Inferior parietal cortex (tissue), 1 donor: ENCODE measurements around the gene DCHS1.
A peak's percentile ranks its signal among the peaks of the same experiment; 100 is the strongest.

Experiments used
- DNase-seq: peaks from one replicate; pipeline ENCODE4 v3.0.0-alpha.2; 2016; ENCODE audit errors: extremely low spot score

DCHS1 gene

DNA sequence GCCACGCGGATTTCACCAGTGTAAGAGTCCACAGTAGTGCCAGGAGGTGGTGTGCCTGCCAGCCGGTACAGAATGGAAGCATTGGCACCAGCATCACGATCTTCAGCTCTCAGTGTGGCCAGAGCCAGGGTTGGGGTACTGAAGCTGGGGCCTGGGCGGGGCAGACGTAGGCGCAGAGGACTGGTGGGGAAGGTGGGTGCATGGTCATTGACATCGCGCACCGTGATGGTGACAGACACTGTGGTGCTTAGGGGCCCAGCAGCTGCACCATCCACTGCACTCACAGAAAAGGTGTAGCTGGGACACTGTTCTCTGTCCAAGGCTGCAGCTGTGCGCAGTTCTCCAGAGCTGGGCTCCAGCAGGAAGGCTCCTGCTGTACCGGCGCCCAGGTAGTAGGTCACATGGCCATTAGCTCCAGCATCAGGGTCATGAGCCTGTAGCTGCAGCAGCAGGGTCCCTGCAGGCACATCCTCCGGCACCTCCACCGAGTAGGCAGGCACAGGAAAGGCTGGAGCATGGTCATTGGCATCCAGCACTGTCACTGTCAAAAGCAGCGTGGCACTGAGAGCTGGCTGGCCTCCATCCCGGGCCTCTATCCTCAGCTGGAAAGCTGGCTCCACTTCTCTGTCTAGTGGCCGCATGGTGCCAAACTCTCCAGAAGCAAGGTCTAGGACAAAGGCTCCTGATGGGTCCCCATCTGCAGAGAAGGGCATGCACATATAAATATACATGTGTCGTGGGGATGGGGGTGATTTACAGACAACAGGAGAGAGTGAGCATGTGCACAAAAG is 28.4 kb downstream of the DCHS1 start:
- DNase-seq, result no peak

DNA sequence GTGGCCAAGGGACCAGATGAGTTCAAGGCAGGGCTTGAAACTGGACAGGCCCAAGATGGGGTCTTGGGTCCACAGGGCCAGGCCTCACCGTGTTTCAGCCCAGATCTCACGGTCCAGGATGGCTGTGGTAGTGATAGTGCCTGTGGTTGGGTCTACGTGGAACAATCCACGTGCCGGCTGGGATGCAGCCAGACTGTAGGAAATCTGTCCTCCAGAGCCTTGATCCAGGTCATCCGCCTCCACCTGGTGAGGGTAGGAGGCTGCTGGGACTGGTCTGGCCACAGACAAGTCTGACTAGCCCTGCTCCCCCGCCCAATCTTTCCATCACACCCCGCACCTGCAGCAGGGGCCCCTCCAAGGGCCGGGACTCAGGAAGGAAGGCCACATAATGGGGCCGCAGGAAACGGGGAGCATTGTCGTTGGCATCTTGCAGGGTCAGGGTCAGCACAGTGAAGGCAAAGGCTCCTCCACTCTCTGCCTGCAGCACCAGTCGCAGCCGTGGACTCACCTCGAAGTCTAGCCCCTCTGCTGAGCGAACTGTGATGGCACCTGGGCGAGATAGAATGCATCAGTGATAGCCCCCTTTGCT is 29.7 kb downstream of the DCHS1 start:
- DNase-seq, result no peak

DNA sequence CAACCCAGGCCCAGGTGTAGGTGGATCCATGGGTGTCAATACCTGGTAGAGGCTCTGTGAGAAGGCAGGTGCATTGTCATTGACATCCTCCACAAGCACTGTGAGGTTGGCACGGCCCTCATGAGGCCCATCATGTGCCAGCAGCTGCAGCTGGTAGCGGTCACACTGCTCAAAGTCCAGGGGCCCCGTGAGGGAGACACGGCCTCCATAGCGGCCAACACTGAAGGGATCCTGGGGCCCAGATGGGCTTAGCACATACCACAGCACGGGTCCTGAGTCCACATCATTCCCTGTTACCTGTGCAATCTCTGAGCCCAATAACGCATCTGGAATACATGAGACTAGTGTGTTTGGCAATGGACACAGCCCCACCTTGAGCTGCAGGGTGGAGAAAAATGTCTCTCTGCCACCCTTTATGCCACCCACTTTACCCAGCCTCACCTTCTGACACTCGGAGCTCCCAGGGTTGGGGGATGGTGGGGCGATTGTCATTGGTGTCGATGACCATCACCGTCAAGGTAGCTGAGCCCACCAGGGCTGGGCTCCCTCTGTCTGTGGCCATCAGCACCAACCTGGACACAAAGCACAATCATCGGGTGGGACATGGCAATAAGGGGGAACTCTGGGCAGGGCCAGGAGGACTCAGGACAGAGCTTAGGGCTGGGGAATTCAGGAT is 30.3 kb downstream of the DCHS1 start:
- no peak for DNase-seq

DNA sequence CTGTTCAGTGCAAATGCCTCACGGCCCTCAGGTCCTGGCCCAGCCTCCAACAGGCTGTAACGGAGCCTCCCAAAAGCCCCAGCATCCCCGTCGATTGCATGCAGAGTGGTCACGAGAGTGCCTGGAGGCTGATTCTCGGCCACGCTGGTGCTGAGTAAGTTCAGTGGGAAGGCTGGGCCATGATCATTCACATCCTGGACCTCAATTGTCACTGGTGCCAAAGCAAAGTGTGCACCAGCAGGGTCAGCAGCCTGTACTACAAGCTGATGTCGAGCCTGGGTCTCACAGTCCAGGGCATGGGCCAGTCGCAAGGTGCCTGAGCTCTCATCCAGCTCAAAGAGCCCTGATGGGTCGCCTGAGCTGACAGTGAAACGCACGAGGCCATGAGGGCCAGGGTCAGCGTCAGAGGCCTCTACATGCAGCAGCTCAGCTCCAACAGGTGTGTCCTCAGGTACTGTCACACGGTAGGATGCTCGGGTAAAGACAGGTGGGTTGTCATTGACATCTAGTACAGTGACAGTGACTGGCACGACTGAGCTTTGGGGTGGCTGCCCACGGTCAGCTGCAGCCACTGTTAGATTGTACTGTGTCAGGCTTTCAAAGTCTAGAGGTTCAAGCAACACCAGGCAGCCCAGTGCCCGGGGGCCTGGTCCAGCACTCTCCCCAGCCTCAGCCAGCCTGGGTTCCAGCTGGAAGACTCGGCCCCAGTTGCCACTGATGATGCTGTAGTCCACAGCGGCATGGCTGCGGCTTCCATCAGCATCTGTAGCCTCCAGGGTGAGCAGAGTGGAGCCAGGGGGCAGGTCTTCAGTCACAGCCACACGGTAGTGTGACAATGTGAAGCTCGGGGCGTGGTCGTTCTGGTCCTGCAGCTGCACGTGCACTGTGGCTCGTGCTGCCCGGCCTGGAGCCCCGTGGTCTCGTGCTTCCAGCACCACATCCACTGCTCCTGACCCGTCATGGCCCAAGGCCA is 31.9 kb downstream of the DCHS1 start:
- DNase-seq, result no peak

DNA sequence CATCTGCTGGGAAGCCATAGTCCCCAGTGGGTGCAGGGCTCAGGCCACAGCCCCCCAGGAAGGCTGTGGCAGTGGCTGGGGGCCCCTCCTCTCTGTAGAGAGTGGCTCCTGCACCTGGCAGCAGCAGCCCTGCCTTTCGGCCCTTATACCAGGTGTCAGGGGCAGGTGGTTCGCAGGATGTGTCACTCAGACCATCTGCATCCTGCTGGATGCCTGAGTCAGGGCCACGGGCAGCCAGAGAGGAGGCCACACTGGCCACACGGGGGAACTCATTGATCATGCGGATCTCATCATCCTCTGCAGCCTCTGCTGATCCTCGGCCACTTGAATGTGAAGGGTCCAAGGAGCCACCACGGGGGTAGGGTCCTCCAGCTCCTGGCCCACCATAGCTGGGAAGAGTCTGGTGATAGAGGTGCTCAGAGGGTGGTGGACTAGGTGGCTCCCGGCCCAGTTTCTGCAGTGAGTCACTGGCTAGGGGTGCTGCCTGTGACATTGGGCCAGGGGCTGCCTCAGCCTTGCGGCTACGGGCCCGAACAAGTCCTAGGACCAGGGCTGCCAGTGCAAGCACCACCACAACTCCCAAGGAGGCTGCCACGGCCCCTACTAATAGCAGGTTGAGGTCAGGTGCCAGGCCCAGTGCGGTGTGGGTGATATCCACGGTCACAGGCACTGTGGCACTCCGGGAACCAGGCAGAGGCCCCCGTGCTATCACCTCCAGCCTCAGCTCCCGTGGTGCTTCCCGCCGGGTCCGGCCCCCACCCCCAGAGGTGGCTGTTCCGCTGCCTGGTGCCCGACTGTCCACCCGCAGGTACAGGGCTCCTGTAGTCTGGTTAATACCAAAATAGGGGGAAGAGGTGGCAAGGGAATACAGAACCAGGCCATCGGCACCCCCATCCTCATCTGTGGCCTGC is 33.1 kb downstream of the DCHS1 start:
- DNase-seq, result no peak

DNA sequence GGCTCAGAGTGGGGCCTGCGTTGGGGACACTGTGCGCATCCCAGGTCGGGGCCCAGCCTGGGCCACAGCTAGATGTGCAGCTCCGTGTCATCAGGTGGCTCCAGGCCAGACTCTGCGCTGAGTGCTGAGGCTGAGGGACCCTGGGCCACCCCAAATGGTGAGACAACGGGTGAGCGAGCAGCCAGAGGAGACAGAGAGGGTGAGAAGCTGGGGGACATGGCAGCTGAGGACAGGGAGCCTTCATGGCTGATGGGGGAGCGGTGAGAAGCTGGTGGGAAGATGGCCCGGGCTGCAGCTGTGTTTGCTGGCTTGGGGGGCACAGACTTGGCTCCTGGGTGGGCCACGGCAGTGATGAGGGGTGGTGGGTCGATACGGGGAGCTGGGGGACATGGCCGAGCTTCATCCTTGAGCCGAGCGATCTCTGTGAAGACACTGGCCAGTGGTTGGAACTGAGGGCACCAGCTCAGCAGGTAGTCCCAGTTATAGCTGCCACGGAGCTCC is 33.8 kb downstream of the DCHS1 start:
- DNase-seq, result no peak

DNA sequence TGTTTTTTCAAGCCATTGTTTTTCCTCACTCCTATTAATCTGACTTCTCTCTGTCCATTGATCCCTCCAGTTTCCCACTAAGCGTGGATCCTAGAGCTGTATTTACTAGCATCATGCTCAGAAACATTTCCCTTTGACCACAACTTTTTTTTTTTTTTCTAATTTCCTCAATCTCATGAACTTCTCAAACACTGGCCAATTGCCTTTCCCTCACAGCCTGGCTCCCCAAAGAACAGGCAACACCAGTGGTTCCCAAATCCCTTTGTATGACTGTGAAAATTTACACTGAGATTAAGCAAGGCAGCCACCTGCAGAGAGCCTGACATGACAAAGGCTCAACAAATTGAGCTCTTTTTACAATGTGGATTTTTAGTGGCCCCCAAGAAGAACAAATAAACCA is 35.0 kb downstream of the DCHS1 start:
- no peak for DNase-seq

DNA sequence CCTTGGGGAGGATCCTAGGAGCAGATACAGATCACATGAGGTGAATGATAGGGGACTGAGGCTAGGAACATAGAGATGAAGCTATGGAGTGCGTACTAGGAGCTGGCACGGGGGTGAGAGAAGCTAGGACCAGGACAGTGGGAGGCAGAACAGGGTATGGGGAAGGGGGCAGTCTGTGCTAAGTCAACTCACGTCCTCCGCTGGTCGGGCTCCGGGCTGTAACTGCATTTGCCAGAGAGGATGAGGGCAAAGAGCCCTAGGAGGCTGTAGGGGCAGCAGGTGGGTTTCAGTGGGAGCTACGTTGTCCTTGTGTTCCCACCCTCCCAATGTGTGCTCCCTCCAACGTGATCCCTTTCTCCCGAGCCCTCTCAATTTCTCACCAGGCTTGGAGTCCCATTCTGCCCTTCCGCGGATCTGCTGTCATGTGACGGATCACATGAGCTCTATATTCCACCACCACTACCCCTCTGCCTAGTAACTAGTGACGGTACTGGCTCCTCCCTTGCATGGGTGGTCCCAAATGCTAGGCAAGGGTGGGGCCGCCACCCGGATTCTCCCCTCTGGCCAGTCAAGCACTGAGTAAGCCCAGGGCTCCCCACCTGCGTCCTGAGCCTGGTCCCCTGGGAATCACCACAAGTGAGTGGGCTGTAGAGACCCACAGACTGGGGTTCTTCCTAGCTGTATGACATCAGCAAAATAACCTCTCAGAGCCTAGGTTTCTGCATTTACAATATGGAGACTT is 36.4 kb downstream of the DCHS1 start, which contains the start of gene TPP1:
Gene TPP1, minus strand, starts transcription at position 419 of the 742 bp plus-strand sequence. Its CDS starts 22 bp downstream, at position 397.
- peak; percentile 99 for DNase-seq

DNA sequence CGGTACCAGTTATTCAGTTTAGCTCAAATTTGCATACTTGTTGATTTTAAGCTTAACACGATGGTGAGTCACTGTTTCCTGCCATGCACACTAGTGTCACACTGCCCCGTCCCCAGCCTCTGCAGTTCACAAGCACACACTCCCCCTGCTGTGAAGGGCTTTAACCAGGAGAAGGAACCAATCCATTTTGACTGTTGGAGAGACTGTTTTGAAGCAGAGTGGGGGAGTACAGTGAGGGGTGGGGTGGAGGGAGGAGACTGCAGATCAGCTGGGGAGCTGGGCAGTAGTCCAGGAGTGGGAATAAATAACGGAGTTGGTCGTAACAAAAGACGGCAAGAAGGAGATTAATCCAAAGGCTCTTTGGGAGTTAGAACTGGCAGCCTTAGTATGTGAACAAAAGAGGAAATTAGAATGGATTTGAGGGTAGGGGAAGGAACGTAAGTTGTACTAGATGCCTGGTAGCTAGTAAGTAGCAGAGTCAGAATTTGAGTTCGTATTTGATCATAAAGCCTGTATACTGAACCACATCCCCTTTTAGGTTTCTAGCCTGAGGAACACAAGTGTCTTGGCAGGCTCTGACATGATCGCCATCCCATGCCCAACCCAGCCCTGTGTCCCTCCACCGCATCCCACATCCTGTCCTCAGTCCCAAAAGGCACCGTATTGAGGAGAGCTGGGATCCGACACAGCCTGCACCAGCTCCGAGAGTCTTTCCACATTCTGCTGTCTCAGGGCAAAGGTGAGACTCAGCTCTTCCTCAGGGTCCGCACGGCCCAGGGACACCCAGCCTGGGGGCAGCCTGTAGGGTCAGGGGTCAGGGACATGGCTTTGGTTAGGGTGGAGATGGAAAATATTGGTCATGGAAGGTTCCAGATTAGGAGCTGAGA is 37.2 kb downstream of the DCHS1 start:
- DNase-seq, result no peak

DNA sequence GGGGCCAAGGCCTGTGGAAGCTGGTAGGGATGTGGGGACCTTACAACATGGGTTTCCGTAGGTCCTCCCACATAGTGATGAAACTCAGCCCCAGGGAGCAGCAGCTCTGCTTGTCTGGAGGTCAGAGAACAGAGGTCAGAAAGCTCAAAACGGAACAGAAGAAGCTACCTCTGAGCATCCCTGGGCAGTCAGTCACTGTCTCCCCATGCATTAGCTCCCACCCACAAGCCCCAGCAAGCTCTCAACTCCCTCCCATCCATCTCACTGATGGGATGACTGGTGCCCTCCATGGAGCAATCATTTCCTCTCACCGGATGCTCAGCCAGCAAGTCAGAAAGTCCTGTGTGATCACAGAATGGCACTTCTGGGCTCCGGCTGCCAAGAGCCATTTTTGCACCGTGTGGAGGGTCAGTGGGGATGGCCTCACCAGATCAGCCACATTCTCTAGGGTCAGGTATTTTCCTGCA is 38.3 kb downstream of the DCHS1 start:
- no peak for DNase-seq

DNA sequence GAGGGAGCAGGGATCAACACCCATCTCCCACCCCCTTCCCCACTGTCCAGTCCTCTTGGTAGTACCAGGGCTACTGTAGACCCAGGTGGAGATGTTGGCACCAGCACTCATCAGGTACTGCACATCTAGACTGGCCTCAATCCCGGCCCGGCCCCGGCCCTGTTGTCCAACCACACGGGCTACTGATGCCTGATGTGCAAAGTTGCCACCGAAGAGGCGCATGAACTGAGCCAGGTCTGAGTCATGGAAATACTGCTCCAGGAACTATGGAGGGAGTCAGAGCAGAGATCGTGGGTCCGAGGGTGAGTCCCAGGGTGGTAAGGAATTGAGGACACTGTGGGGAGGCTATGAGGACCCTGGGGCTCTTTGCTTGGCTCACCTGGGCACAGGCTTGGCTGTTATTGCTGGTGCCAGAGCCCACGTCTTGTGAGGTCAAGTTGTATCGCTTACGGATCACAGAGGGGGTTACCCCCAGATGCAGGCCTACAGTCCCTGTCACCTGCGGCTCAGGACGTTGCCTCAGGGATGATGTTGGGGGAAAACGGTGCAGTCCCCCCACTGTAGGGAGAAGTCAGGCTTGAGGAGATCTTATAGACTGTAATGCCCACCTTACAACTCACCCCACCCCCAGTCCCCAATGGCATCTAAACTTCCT is 38.9 kb downstream of the DCHS1 start:
- no peak for DNase-seq

DNA sequence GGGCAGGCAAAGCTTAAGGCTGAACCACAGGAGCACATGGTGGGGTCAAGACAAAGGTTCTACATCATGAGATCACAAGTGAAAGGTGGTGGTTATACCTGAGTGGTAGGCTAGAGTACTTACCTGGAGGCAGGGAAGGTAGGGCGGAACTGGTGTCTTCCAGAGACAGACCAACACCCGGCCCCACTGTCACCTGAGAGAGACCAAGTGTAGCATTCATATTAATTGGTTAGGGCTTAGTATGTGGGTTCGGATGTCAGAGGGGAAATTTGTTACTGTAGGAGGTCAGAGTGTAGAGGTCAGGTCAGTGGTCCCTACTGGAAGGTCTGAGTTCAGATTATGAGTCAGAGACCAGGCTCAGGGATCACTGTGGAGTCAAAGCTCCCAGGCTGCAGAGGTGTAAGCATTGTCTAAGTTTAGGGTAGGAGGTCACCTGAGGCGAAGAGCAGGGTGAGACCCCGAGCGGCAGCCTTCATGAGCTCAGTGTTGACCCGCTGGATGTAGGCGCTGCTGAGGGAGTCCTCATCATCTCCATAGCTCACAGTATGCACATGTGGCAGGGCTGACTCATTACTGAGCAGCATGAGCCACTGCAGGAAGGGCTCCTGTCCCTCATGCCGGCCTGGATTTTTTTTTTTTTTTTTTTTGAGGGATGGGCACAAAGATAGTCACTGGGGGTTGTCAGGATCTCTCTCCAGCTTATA is 39.6 kb downstream of the DCHS1 start:
- no peak for DNase-seq

DNA sequence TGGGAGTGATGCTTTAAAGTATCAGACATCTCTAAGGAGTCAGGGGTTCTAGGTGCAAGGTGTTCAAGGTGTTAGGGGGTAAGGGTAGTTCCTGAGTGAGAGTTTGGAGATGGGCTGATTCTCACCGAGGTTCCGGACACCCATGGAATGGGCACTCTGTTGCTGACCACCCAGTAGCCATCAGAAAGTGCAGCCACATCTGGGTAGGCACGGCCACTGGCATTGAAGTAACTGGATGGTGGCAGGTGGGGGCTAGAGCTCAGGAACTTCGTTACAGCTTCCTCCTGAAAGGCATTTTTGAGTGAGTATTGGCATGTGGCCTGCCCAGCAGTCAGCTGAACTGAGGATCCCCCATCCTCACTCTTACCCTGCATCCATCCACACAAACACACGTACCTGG is 40.6 kb downstream of the DCHS1 start:
- DNase-seq, result no peak

DNA sequence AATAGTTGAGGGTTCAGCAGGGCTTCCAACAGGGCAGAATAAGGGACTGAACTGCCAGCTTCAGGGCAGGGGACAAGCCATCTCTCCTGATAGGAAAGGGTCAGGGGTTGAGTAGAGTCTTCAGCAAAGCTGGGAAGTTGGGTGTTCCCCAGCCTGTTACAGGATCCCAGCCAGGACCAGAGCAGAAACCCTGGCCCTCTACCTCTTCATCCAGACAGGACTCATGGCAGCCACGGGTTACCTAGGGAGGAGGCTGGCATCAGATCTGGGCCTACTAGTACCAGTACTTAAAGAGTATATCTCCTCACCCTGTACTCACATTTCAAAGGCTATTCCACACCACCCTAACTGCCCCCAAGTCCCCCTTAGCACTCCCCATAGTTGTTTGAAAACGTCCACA is 41.2 kb downstream of the DCHS1 start:
- no peak for DNase-seq

DNA sequence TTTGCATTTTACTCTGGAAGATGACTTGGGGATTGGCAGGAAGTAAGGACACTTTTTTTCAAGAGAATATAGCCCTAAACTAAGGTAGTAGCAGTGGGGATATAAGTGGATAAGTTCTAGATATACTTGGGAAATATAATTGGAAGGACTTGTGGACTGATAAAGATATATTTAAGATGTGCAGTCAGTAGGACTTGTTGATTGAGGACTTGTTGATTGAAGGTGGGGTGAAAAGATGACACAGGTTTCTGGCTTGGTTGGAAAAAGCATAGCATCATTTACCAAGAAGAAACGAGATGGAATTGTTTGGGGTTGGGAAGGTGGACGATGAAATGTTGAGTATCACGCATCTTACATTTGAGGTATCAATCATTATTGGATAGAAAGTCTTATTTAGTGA is 42.1 kb downstream of the DCHS1 start:
- DNase-seq, result no peak

DNA sequence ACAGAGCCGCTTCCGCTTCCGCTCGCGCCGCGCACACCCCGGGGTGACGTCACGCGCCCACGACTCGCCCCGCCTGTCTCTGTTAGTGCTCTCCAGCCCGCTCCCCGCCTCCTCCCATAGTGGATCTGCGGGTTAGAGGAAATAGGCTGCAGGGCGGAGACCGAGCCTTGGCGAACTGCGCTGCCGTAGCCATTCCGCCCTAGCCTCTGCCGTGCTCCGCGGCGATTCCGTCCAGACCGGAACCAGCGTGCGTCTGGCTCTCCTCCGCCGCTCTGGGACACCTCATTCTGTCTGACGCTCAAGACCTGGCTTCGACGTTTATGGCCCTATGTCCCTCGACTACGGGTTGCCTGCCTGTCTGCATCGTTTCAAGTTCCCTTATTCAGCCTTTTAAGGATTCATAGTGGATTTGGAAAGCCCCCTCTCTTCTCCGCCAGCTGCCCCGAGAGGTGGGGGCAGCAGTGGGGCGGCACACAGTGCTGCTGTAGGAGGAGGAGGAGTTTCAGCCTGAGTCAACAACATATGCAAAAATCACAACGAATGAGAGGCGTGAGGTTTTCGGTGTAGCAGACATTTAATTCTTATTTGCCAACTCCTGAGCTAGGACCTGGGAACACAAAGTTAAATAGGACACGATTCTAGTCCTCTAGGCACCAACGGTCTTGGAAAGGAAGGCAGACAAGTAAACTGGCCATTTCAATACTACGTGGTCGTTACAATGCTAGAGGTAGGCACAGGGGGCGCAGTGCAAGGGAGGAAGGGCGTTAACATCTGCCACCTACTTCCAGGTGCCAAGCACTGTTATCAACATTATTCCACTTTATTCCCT is 43.2 kb downstream of the DCHS1 start, which contains the start of gene TAF10:
Gene TAF10, minus strand, starts transcription at position 4 of the 829 bp plus-strand sequence. CDS start 27 bp downstream, outside the sequence.
- peak; percentile 94 for DNase-seq

DNA sequence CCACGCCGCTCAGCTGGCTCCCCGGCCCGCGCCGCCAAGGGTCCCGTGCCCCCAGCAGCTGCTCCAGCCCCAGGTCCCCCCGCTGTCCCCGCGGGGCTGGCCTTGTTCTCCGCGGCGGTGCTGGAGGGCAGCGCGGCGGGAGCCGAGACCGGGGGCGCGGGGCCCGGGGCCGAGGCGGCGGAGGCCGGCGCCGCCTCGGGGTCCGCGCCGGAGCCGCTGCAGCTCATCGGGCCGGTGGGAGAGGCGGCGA is 43.7 kb downstream of the DCHS1 start:
- DNase-seq, result no peak
